GM23248 (cell line): ENCODE measurements around the gene EPM2A.

ENCODE experiments used
- EZH2 ChIP-seq: fragments of 200-600 bp; sonication (generic); IDR thresholded peaks from 2 replicates; pipeline ENCODE4 v1.6.1; 2018; ENCODE audit warnings: antibody characterized with exemption, mild to moderate bottlenecking; ENCODE audit not compliant: insufficient read depth, poor library complexity, severe bottlenecking
- EZH2phosphoT487 ChIP-seq: fragments of 200-600 bp; sonication (generic); IDR thresholded peaks from 2 replicates; pipeline ENCODE4 v1.6.1; 2018; ENCODE audit warnings: antibody characterized with exemption, moderate library complexity, mild to moderate bottlenecking, low read depth; ENCODE audit not compliant: insufficient read depth

DNA sequence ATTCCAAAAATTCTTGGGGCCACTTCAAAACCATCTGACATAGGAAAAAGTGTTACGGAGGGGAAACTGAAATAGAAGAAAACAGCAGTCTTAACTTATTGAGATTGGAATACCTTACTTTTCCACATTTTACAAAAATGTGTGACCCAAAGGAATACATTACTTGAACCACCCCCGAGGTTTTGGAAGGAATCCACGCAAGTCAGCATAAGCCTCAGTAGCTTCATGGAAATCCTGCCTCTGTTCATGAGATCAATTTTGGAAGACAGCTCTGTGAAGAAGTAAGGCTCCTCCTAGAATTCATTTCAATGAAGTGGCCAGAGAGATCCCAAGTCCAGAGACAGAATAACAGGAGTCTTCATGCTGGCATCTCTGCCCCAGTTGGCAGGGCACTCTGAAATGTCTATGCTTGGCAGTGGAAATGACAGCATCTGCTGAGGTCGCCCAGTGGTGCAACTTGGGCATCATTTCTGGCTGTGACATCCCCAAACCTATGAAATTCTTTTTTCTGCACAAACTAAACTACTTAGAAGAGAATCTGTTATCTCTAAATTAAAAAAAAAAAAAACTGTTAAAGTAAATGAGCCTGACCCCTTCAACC, 132.5 kb downstream of the EPM2A start:
- TF ChIP-seq EZH2: no peak
- TF ChIP-seq EZH2phosphoT487: no peak
